IPS-NIHi7 (cell line): Measurements from ENCODE around the gene NOCT.
"Not testable (repeated sequence)": the region's sequence is repeated elsewhere in the genome, so short reads cannot be mapped to it uniquely, and the experiment has no call there.

Source experiments
- DNase-seq: peaks from one replicate; pipeline ENCODE4 v3.0.0; 2012; ENCODE audit warnings: mixed read lengths; ENCODE audit errors: extremely low spot score

The NOCT gene

GRCh38 chr4:139015269-139015947 is at the start of gene NOCT:
Gene NOCT (plus strand): TSS chr4:139015781. CDS start chr4:139015982, 201 bp downstream.
- peak; percentile 87 for DNase-seq

DNA sequence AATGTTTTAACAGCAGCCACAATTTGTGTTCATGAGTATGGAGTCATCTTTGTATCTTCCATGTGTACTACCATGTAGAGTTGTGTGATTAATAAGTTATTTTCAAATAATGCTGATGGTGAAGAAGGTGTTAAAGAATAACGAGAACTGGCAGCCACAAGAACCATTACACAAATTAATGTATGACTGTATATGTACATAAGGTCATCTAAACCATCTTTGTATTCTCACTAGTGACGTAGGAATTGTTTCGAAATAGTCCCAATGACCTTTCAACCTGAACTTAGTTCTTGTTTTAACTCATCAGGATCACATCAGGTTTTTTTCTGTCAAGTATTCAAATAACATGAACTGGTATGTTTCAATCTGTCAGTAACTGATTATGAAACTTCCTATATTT is 48.3 kb upstream of the NOCT start:
- DNase-seq = no peak

DNA sequence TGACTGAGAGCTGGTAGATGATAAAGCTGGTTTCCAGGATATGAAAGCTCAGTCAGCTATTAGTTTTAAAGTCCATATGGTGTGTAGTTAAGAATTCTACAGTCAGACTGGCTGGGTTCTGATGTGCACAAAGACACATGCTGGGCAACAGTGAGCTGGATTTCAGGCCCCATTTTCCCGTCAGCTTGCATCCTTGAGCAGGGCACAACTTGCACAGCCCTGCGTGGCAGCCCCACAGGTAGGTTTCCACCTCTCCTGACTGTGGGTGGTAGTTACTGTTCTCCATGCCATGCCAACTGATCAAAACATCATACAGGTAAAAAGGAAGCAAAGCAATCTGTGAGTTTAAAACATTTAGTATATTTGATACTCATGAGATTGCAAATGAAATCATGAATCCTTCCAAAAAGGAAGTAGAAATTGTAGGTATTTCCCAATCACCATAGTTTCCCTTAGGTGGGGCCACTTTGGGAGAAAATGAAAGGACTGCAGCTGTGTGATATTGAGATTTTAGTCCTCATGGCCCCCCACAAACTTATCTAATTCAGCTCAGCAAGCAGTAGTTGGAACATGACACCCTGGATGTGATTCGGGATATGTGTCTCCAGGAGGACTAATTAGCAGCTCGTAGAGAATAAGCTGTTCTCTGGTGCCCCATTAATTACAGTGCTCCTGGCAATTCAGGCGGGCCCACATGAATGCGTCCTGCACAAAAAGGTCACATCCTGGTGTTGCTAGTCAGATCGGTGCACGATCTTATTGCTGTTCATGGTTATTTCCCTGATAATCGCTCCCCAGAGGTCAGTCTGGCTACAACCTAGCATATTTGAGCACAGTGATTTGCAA is 42.4 kb upstream of the NOCT start:
- peak; percentile 37 for DNase-seq

GRCh38 chr4:138975225-138975624 is 40.4 kb upstream of the NOCT start:
- DNase-seq = no peak

GRCh38 chr4:138976526-138976925 is 39.1 kb upstream of the NOCT start:
- no peak for DNase-seq

- no peak for DNase-seq
These were observed 38.1 kb upstream of the NOCT start for GRCh38 chr4:138977524-138977923.

DNA sequence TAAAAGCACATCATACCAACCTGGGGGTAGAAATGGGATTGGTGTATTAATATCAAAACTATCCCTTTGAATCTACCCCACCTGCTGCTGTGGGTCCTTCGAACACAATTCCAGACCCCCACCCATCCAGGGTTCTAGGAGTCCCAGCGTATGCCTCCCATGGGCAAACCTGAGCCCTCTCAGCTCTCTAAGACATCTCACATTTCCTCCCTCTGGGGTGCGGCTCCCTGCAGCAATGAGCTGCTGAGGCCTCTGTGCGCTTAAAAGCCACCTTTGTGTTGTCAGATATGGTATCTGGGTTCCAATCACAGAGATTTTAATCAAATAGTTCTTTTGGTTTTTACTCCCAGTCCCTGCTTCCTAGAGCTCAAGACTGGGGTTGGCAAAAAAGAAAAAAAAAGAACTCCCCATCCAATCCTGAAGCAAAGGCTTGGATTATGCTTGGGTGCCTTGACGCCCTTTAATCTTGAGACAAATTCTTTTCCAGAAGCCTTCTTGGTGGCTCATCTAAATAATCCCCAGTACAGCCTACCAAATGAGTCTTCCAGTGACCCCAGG is 37.5 kb upstream of the NOCT start:
- DNase-seq = no peak

- DNase-seq = no peak
These were observed 37.0 kb upstream of the NOCT start for GRCh38 chr4:138978600-138978999.

DNA sequence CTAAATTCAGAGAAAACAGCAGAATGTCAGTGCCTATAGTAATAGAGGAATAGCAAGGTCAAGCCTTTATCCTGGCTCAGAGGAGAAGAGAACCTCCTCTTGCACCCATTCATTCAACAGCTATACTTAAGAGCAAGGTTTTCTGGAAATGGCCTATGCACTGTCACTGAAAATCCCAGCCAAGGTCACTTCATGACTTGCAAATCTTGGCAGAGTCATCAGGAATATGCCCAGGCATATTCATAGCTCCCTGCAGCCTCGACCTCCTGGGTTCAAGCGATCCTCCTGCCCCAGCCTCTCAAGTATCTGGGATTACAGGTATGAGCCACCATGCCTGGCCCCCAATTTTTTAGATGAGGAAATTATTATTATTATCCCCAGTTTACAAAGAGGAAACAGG is 35.8 kb upstream of the NOCT start:
- DNase-seq = no peak

DNA sequence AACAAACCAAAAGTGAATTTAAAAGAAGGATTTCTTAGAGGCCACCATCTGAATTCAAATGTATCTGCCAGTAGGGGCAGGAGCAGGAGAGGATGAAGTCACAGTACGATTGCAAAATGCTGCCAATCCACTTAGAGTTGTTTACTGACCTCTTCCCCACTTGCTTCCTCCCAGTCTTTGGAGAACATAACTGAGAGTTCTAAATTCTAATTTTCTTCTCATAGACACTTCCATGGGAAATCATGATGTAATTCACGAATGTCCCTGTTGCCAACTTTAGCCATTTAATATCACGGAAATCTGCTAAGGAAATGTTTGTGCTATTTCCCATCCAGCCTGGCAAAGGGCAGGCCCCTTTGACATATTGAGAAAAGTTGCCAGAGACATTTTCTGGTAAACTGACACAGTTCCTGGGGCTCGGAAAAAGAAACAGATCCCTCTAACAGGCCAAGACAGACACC is 33.6 kb upstream of the NOCT start:
- DNase-seq = no peak

- DNase-seq = no peak
These were observed 32.8 kb upstream of the NOCT start for GRCh38 chr4:138982754-138983153.

DNA sequence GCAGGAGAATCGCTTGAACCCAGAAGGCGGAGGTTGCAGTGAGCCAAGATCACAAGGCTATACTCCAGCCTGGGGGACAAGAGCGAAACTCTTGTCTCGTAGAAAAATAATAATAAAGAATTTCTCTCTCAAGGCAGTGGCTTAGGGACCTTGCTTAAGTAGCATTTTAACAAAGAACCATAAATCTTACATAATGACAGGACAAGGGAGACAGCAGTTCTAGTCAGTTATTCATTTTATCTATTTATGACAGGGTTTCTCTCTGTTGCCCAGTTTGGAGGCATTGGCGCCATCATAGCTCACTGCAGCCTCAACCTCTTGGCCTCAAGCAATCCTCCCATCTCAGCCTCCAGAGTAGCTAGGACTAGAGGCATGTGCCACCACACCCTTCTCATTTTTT is 31.9 kb upstream of the NOCT start:
- DNase-seq = no peak

DNA sequence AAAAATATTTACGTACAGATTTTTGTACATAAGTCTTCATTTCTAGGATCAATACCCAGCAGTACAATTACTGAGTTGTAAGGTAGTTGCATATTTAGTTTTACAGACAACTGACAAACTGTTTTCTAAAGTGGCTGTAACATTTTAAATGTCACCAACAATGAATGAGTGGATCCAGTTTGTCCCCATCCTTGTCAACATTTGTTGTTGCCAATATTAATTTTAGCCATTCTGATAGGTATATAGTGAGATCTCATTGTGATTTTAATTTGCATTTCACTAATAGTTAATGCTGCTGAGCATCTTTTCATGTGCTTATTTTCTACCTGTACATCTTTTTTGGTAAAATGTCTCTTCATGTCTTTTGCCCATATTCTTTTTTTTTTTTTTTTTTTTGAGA is 30.9 kb upstream of the NOCT start:
- no peak for DNase-seq

DNA sequence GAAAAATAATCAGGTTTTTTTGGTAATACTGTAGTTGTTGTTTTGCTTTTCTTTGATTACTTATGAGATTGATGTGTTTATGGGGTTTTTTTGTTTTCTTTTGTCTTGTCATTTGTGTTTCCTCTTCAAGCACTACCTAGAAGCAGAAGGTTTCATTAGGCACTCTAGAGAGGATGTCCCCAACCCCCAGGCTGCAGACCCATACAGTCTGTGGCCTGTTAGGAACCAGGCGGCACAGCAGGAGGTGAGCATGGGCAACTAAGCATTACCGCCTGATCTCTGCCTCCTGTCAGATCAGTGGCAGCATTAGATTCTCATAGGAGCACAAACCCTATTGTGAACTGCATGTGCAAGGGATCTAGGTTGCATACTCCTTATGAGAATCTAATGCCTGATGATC is 22.9 kb upstream of the NOCT start:
- DNase-seq = no peak

DNA sequence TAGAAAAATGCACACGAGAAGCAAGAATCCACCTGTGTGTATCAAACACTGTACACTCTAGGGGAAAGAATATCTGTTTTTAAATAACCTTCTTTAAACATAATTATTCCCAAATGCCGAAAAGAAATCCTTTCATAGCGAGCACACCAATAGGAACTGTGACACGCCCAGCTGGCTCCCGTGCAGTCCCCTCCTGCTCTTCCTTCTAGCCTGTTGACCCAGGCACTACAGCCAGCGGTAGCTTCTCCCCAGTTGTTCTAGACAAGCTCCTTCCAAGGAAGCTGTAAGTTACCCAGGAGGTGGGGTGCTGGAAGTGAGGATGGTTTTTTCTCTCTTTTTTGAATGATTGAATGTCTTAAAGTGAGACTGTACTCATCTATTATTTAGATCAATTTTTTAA is 19.5 kb upstream of the NOCT start:
- DNase-seq = peak; percentile 51

DNA sequence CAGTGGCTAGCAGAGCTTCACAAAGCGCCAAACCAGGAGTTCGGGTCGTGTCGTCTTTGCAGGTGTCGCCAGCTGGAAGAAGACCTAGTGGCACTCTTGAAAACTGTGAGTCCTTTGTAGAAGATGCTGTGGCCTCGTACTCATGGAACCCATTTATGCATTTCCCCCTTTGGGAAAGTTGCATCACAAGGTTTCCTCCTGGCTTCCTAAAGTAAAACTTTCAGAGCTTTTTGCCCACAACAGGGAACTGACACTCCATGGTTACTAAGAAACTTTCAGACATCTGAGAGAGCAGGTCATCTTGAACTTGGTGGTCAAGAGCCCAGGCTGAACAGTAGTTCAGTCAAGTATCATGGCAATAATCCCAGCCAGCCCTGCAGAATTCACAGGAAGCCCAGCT is 15.9 kb upstream of the NOCT start:
- DNase-seq = no peak

DNA sequence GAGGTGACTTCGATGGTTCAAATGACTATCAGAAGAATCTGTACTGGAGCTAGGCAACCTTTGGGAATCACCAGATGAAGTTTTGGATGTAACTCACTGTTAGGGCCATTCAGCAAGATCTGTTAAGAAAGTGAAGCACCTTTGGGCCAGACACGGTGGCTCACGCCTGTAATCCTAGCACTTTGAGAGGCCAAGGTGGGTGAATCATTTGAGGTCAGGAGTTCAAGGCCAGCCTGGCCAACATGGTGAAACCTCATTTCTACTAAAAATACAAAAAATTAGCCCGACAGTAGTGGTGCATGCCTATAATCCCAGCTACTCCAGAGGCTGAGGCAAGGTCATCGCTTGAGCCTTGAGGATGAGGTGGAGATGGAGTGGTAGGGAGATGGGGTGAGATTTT is 15.4 kb upstream of the NOCT start:
- not testable (repeated sequence) for DNase-seq

DNA sequence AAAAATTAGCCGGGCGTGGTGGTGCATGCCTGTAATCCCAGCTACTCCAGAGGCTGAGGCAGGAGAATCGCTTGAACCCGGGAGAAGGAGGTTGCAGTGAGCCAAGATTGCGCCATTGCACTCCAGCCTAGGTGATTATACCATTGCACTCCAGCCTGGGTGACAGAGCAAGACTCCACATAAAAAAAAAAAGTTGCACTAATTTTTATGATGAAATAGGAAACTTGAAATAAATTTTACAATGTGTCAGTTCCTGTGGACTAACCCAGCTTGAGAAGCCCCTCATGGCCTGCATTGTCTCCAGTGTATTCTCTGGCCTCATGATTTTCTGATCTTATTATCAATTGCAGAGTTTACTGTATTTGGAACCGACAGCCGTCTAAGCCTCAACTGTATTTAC is 14.2 kb upstream of the NOCT start:
- DNase-seq = not testable (repeated sequence)

- not testable (repeated sequence) for DNase-seq
These were observed 11.9 kb upstream of the NOCT start for GRCh38 chr4:139003668-139004067.

DNA sequence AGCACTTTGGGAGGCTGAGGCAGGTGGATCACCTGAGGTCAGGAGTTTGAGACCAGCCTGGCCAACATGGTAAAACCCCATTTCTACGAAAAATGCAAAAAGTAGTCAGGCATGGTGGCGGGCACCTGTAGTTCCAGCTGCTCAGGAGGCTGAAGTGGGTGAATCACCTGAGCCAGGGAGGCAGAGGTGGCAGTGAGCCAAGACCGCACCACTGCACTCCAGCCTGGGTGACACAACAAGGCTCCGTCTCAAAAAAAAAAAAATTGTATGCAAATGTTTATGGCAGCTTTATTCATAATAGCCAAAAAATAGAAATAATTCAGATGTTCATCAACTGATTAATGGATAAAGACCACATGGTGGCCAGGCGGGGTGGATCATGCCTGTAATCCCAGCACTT is 9.8 kb upstream of the NOCT start:
- no peak for DNase-seq

- no peak for DNase-seq
These were observed 7.9 kb upstream of the NOCT start for GRCh38 chr4:139007640-139008039.

DNA sequence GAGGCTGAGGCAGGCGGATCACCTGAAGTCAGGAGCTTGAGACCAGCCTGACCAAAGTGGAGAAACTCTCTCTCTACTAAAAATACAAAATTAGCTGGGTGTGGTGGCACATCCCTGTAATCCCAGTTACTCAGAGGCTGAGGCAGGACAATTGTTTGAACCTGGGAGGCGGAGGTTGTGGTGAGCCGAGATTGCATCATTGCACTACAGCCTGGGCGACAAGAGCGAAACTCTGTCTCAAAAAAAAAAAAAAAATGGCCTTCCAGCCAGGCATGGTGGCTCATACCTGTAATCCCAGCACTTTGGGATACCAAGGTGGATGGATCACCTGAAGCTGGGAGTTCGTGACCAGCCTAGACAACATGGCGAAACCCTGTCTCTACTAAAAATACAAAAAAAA is 7.3 kb upstream of the NOCT start:
- DNase-seq = not testable (repeated sequence)

- DNase-seq = no peak
These were observed 5.9 kb upstream of the NOCT start for GRCh38 chr4:139009702-139010101.
